H1 (cell line): ENCODE measurements around the gene KANSL1. TPM values are rescaled to one million over a fixed set of nuclear protein-coding genes. Genes with fewer than 3 reads are reported as not detected.

Experiments used
- CTCF ChIA-PET: fragments of 300-600 bp; sonication (Branson Sonifier 250); formaldehyde crosslinking; loops from one replicate; lab custom pipeline; 2021; ENCODE audit not compliant: partially characterized antibody; lab: Charles Lee
- POLR2A ChIA-PET: fragments of 300-600 bp; sonication (Branson Sonifier 250); formaldehyde crosslinking; loops from one replicate; lab custom pipeline; 2021; ENCODE audit warnings: inconsistent platforms; ENCODE audit not compliant: partially characterized antibody; lab: Charles Lee
- DNase-seq, 2 experiments: peaks; one replicate each; pipeline versions ENCODE4 v3.0.0 to v3.0.0-alpha.2; 2010 to 2022; ENCODE audit warnings: low spot score in 2 of 2, low read depth in 1 of 2, mixed read lengths in 1 of 2
- FAIRE-seq: peaks from 2 replicates; lab custom pipeline; 2011; peaks lifted over from hg19 to GRCh38; lab: Jason Lieb, UNC
- H2AFZ ChIP-seq: 2 replicates; pipeline ENCODE4 v1.8.1; 2012; ENCODE audit warnings: low read length, inconsistent platforms
- H2AK5ac ChIP-seq: 2 replicates; pipeline ENCODE4 v1.6.1; 2013; ENCODE audit warnings: low read depth, low read length
- H2BK120ac ChIP-seq: replicated peaks from 2 replicates; pipeline ENCODE3; 2013; ENCODE audit warnings: low read depth, low read length, inconsistent platforms
- H2BK12ac ChIP-seq: 2 replicates; pipeline ENCODE4 v1.6.1; 2013; ENCODE audit warnings: low read depth, low read length
- H2BK15ac ChIP-seq: 2 replicates; pipeline ENCODE4 v1.6.1; 2013; ENCODE audit warnings: low read length
- H2BK20ac ChIP-seq: 2 replicates; pipeline ENCODE4 v1.6.1; 2013; ENCODE audit warnings: low read length
- H2BK5ac ChIP-seq: 2 replicates; pipeline ENCODE4 v1.6.1; 2013; ENCODE audit warnings: low read depth, low read length
- H3K14ac ChIP-seq: 2 replicates; pipeline ENCODE4 v1.6.1; 2013; ENCODE audit warnings: inconsistent platforms; ENCODE audit not compliant: insufficient read length
- H3K18ac ChIP-seq: 2 replicates; pipeline ENCODE4 v1.6.1; 2013; ENCODE audit warnings: low read length; ENCODE audit errors: extremely low read depth
- H3K23ac ChIP-seq: 2 replicates; pipeline ENCODE4 v1.6.1; 2013; ENCODE audit warnings: inconsistent platforms; ENCODE audit not compliant: insufficient read length
- H3K23me2 ChIP-seq: 2 replicates; pipeline ENCODE4 v1.6.1; 2013; ENCODE audit warnings: low read depth, low read length
- H3K27ac ChIP-seq: 2 replicates; pipeline ENCODE4 v1.6.1; 2011; ENCODE audit warnings: low read depth, low read length, inconsistent platforms
- H3K27me3 ChIP-seq, 4 experiments: replicated peaks in 1 of 4; 1 replicate in 1 of 4; 2 replicates in 3 of 4; pipeline versions ENCODE4 v1.6.1 to v1.8.1; 2011 to 2013; ENCODE audit warnings: low read length in 3 of 4, mild to moderate bottlenecking in 3 of 4, inconsistent platforms in 2 of 4, mixed read lengths in 2 of 4, moderate library complexity in 1 of 4; ENCODE audit not compliant: control insufficient read depth in 3 of 4, insufficient read depth in 3 of 4; ENCODE audit errors: extremely low read depth in 1 of 4
- H3K36me3 ChIP-seq, 4 experiments: 2 replicates each; pipeline versions ENCODE4 v1.6.1 to v1.8.1; 2011 to 2013; ENCODE audit warnings: mild to moderate bottlenecking in 4 of 4, low read length in 3 of 4, moderate library complexity in 2 of 4, control low read depth in 1 of 4, inconsistent platforms in 1 of 4; ENCODE audit not compliant: insufficient read depth in 4 of 4, control insufficient read depth in 2 of 4
- H3K4ac ChIP-seq: replicated peaks from 2 replicates; pipeline ENCODE3; 2013; ENCODE audit warnings: low read length, low read depth, mixed read lengths, inconsistent platforms; ENCODE audit not compliant: insufficient read length
- H3K4me1 ChIP-seq, 4 experiments: replicated peaks in 1 of 4; 1 replicate in 1 of 4; 2 replicates in 3 of 4; pipeline versions ENCODE4 v1.6.1 to v1.8.1; 2011 to 2013; ENCODE audit warnings: low read length in 3 of 4, inconsistent platforms in 2 of 4, mixed read lengths in 1 of 4; ENCODE audit not compliant: insufficient read depth in 4 of 4, control insufficient read depth in 3 of 4
- H3K4me2 ChIP-seq, 2 experiments: 2 replicates each; pipeline versions ENCODE4 v1.6.1 to v1.8.1; 2011 to 2013; ENCODE audit warnings: low read depth in 2 of 2, low read length in 2 of 2, control low read depth in 1 of 2, inconsistent platforms in 1 of 2, mild to moderate bottlenecking in 1 of 2; ENCODE audit not compliant: insufficient read depth in 1 of 2
- H3K4me3 ChIP-seq, 4 experiments: fragments of 200-600, 300-600 bp in 1 of 4; sonication (generic), shearing (Covaris generic), sonication (Bioruptor Twin) in 1 of 4; 2 replicates each; pipeline versions ENCODE4 v1.5.1 to v1.8.1; 2011 to 2016; ENCODE audit warnings: low read length in 4 of 4, low read depth in 3 of 4, control low read depth in 2 of 4, inconsistent platforms in 2 of 4, mild to moderate bottlenecking in 2 of 4, mixed read lengths in 1 of 4, moderate library complexity in 1 of 4; ENCODE audit not compliant: insufficient read depth in 2 of 4; ENCODE audit errors: extremely low read depth in 1 of 4
- H3K56ac ChIP-seq: replicated peaks from 2 replicates; pipeline ENCODE3; 2013; ENCODE audit warnings: low read depth, mild to moderate bottlenecking, mixed read lengths, low read length, inconsistent platforms; ENCODE audit not compliant: insufficient read length
- H3K79me1 ChIP-seq: 2 replicates; pipeline ENCODE4 v1.6.1; 2013; ENCODE audit warnings: low read depth, low read length, control low read depth
- H3K79me2 ChIP-seq, 2 experiments: 2 replicates each; pipeline versions ENCODE4 v1.6.1 to v1.8.1; 2012 to 2013; ENCODE audit warnings: low read length in 2 of 2, mild to moderate bottlenecking in 2 of 2, inconsistent platforms in 1 of 2; ENCODE audit not compliant: insufficient read depth in 2 of 2, control insufficient read depth in 1 of 2
- H3K9ac ChIP-seq, 4 experiments: replicated peaks in 1 of 4; 1 replicate in 1 of 4; 2 replicates in 3 of 4; pipeline versions ENCODE4 v1.6.1 to v1.8.1; 2011 to 2013; ENCODE audit warnings: low read depth in 3 of 4, low read length in 3 of 4, control low read depth in 2 of 4, mild to moderate bottlenecking in 2 of 4, moderate library complexity in 2 of 4, inconsistent platforms in 1 of 4; ENCODE audit errors: extremely low read depth in 1 of 4
- H3K9me3 ChIP-seq, 2 experiments: 2 replicates each; pipeline versions ENCODE4 v1.6.1 to v1.8.1; 2012 to 2013; ENCODE audit warnings: mild to moderate bottlenecking in 2 of 2, moderate library complexity in 2 of 2, control low read depth in 1 of 2, inconsistent platforms in 1 of 2, low read depth in 1 of 2, low read length in 1 of 2, mixed read lengths in 1 of 2; ENCODE audit not compliant: insufficient read depth in 2 of 2
- H4K20me1 ChIP-seq, 2 experiments: replicated peaks in 1 of 2; 2 replicates each; pipeline versions ENCODE3 to v1.8.1; 2011 to 2013; ENCODE audit warnings: inconsistent platforms in 2 of 2, low read length in 2 of 2, mild to moderate bottlenecking in 1 of 2; ENCODE audit not compliant: insufficient read depth in 2 of 2, control insufficient read depth in 1 of 2
- H4K5ac ChIP-seq: 2 replicates; pipeline ENCODE4 v1.6.1; 2013; ENCODE audit warnings: low read length, low read depth, mixed read lengths, inconsistent platforms; ENCODE audit not compliant: insufficient read length
- H4K8ac ChIP-seq: 2 replicates; pipeline ENCODE4 v1.8.0; 2013; ENCODE audit warnings: mild to moderate bottlenecking, moderate library complexity, low read length, inconsistent platforms; ENCODE audit not compliant: insufficient read depth; ENCODE audit errors: extremely low read depth
- H4K91ac ChIP-seq: replicated peaks from 2 replicates; pipeline ENCODE3; 2013; ENCODE audit warnings: low read length, mixed read lengths, inconsistent platforms; ENCODE audit not compliant: insufficient read length
- BCL11A ChIP-seq, 2 experiments: IDR thresholded peaks; one replicate each; pipeline ENCODE4 v1.6.1; 2011; ENCODE audit warnings: low read depth in 2 of 2, low read length in 2 of 2, mild to moderate bottlenecking in 2 of 2
- CBX5 ChIP-seq: fragments of 300-800, 300-1000 bp; sonication (generic); IDR thresholded peaks from 2 replicates; pipeline ENCODE4 v1.7.1; 2016; ENCODE audit warnings: antibody characterized with exemption, low read length, low read depth
- CBX8 ChIP-seq: fragments of 300-800, 300-1000 bp; sonication (generic); IDR thresholded peaks from 2 replicates; pipeline ENCODE4 v1.7.1; 2016; ENCODE audit warnings: low read depth, low read length, borderline replicate concordance
- EGR1 ChIP-seq: IDR thresholded peaks from 2 replicates; pipeline ENCODE4 v1.6.1; 2011; ENCODE audit warnings: low read depth, low read length, borderline replicate concordance
- KDM1A ChIP-seq: fragments of 200-600, 300-600 bp; sonication (generic); IDR thresholded peaks from 2 replicates; pipeline ENCODE4 v1.7.1; 2016; ENCODE audit warnings: mild to moderate bottlenecking, low read length, borderline replicate concordance
- KDM5A ChIP-seq: fragments of 200-600 bp; IDR thresholded peaks from 2 replicates; pipeline ENCODE4 v1.7.1; 2012; ENCODE audit warnings: mild to moderate bottlenecking, low read length, inconsistent platforms, mixed read lengths
- POLR2AphosphoS5 ChIP-seq: IDR thresholded peaks from 2 replicates; pipeline ENCODE4 v1.6.1; 2011; ENCODE audit warnings: low read depth, low read length
- SP4 ChIP-seq: IDR thresholded peaks from 2 replicates; pipeline ENCODE4 v1.6.1; 2012; ENCODE audit warnings: low read length, inconsistent platforms
- SRF ChIP-seq: IDR thresholded peaks from 2 replicates; pipeline ENCODE4 v1.6.1; 2011; ENCODE audit warnings: mild to moderate bottlenecking, low read depth, low read length, moderate library complexity
- TAF1 ChIP-seq: IDR thresholded peaks from 2 replicates; pipeline ENCODE4 v1.6.1; 2011; ENCODE audit warnings: mild to moderate bottlenecking, low read depth, low read length
- TCF12 ChIP-seq: IDR thresholded peaks from 2 replicates; pipeline ENCODE4 v1.6.1; 2011; ENCODE audit warnings: low read depth, mild to moderate bottlenecking, low read length
- WGBS, 2 experiments: shearing (Covaris generic) in 1 of 2; methylation state at CpG; one replicate each; pipeline versions ENCODE4 v1.1.6 to v1.1.7; 2013 to 2015; ENCODE audit warnings: low lambda C conversion rate in 2 of 2, mixed read lengths in 2 of 2, inconsistent platforms in 1 of 2, low coverage in 1 of 2, missing lambda C conversion rate in 1 of 2; ENCODE audit not compliant: insufficient replicate concordance in 2 of 2, insufficient coverage in 1 of 2, insufficient read length in 1 of 2; ENCODE audit errors: extremely low coverage in 1 of 2, missing lambda C conversion rate in 1 of 2; 5-methylcytosine and 5-hydroxymethylcytosine counted together
- polyA plus RNA-seq, 7 experiments: library from polyadenylated mRNA; depleted of rRNA in 3 of 7; stranded (reverse) in 5 of 7; unstranded in 2 of 7; fragments of >200 nt in 5 of 7; fragments of 200-250 nt in 2 of 7; gene quantifications; 1 replicate in 5 of 7; 2 replicates in 1 of 7; 4 replicates in 1 of 7; pipeline versions ENCODE4 v1.2.1 to v1.2.3, GENCODE V29; 2011 to 2013; ENCODE audit warnings: missing spikeins in 2 of 7, mixed read lengths in 2 of 7
- total RNA-seq: library from RNA; stranded (reverse); fragmentation: NEBNext Ultra II Directional; extraction: Animal tissue kit (Norgen Biotek cat#: 25700); gene quantifications from 2 replicates; pipeline ENCODE4 v1.2.1, GENCODE V29; 2021
- TF ChIP-seq, protein P1 (sequence below): IDR thresholded peaks from 2 replicates; pipeline ENCODE4 v1.6.1; 2012; ENCODE audit warnings: low read length, inconsistent platforms

The KANSL1 gene
- total and polyA plus RNA-seq, 2 of the 8 experiments (the other 6 are each of a cell fraction or from before 2014, with no cell fraction given), result 34.0 to 128 TPM

DNA sequence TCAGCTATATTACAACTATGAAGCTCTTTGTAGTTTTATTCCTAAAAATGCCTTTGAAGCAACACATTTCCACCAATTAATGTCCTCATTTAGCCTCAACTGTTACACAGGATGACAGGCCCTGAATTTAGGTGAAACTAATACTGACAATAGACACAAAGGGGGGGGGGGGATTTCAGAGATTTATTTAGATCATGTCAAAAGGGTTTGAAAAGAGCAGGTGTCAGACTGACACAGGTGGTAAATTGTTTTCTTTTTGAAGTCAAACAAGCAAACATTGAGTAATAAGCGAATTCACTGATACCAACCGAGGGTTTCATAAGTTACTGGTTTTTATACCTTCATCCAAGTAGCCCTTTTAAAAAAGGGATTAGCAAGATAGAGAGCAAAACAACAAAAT, 40.8 kb downstream of the KANSL1 start:
- H3K4ac ChIP-seq, result no peak overlapping the region
- no peak overlapping the region for H2BK120ac ChIP-seq
- no peak overlapping the region for H3K18ac ChIP-seq
- H3K27ac ChIP-seq, result no peak overlapping the region
- CTCF ChIA-PET, result interaction anchor here (0.6 to 3.4 kb wide), 11 partner anchors 11 to 767 kb away, joined by 3 to 9 read pairs (median 3); partner anchors contain the start of gene KANSL1
- no peak overlapping the region for H3K9ac ChIP-seq
- TF ChIP-seq KDM1A (no peak), KDM5A (no peak), CBX8 (no peak), TCF12 (no peak), BCL11A (IDR thresholded peaks at IDR 0.05; ENCODE audit: low read depth in 2 of 2, low read length in 2 of 2) (no peak), SP4 (no peak), CBX5 (no peak), SRF (no peak), EGR1 (no peak), TAF1 (no peak), POLR2AphosphoS5 (no peak)
- TF ChIP-seq, protein P1, sequence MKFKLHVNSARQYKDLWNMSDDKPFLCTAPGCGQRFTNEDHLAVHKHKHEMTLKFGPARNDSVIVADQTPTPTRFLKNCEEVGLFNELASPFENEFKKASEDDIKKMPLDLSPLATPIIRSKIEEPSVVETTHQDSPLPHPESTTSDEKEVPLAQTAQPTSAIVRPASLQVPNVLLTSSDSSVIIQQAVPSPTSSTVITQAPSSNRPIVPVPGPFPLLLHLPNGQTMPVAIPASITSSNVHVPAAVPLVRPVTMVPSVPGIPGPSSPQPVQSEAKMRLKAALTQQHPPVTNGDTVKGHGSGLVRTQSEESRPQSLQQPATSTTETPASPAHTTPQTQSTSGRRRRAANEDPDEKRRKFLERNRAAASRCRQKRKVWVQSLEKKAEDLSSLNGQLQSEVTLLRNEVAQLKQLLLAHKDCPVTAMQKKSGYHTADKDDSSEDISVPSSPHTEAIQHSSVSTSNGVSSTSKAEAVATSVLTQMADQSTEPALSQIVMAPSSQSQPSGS, result no peak
- TF ChIP-seq, all 59 proteins: peak for 0
- 81% methylated on average over 2 of the region's 2 CpGs; no CpG with 5 or more reads in 1 of the 2 experiments for WGBS, 2 experiments
- Histone ChIP-seq H4K20me1 (peaks cover 51 to 80% of the 10 kb centered on the region in 2 experiments), H3K36me3 (no peaks in the 10 kb centered on the region), H3K23me2 (no peaks in the 10 kb centered on the region), H4K8ac (no peak overlapping the region), H3K4me2 (no peak overlapping the region), H3K27me3 (no peaks in the 10 kb centered on the region), H2AFZ (no peak overlapping the region), H4K91ac (no peak overlapping the region), H3K56ac (no peak overlapping the region), H2BK12ac (no peak overlapping the region), H3K79me2 (peaks cover 82 to 98% of the 10 kb centered on the region in 2 experiments), H3K4me1 (peaks cover 1 to 13% (median 8%) of the 10 kb centered on the region in 4 experiments; a peak in 6 of 7 replicates), H2BK20ac (no peak overlapping the region), H2BK15ac (no peak overlapping the region), H2AK5ac (no peak overlapping the region), H4K5ac (no peak overlapping the region), H3K23ac (no peak overlapping the region), H3K9me3 (no peaks in the 10 kb centered on the region), H3K79me1 (0 out of 2 replicates have a peak, but pooled peaks cover 11% of the 10 kb centered on the region), H3K14ac (no peak overlapping the region), H2BK5ac (no peak overlapping the region), H3K4me3 (no peak overlapping the region)
- FAIRE-seq, result no peak
- no peak for DNase-seq
- POLR2A ChIA-PET, result interaction anchor here (0.7 to 2.7 kb wide), 5 partner anchors 10 to 37 kb away, joined by 3 to 13 read pairs (median 4); no protein-coding TSS in a partner anchor
